H9 (cell line): ENCODE measurements around the gene HOXD8. TPM values are rescaled to one million over a fixed set of nuclear protein-coding genes. Genes with fewer than 3 reads are reported as not detected.

ENCODE experiments used
- DNase-seq: peaks from one replicate; pipeline ENCODE4 v3.0.0-alpha.2; 2017
- H2AFZ ChIP-seq: one replicate; pipeline ENCODE4 v1.6.1; 2013; ENCODE audit warnings: mild to moderate bottlenecking, low read length, control low read depth, moderate library complexity
- H2AK5ac ChIP-seq: 2 replicates; pipeline ENCODE4 v1.6.1; 2013; ENCODE audit warnings: low read length, control low read depth, mixed read lengths; ENCODE audit not compliant: insufficient read length
- H2BK120ac ChIP-seq: one replicate; pipeline ENCODE4 v1.6.1; 2013; ENCODE audit warnings: low read depth, mild to moderate bottlenecking, low read length, control low read depth, inconsistent platforms; ENCODE audit not compliant: poor library complexity, severe bottlenecking
- H2BK12ac ChIP-seq: 2 replicates; pipeline ENCODE4 v1.6.1; 2013; ENCODE audit warnings: low read length, control low read depth, mixed read lengths, low read depth; ENCODE audit not compliant: insufficient read length
- H2BK15ac ChIP-seq: 2 replicates; pipeline ENCODE4 v1.6.1; 2013; ENCODE audit warnings: low read depth, low read length, control low read depth
- H2BK20ac ChIP-seq: one replicate; pipeline ENCODE4 v1.6.1; 2013; ENCODE audit warnings: low read depth, mild to moderate bottlenecking, low read length, control low read depth, inconsistent platforms; ENCODE audit not compliant: poor library complexity, severe bottlenecking
- H2BK5ac ChIP-seq: 2 replicates; pipeline ENCODE4 v1.6.1; 2013; ENCODE audit warnings: low read length, control low read depth, mixed read lengths; ENCODE audit not compliant: insufficient read length
- H3K14ac ChIP-seq: 2 replicates; pipeline ENCODE4 v1.6.1; 2013; ENCODE audit warnings: low read length, control low read depth; ENCODE audit not compliant: insufficient read depth
- H3K18ac ChIP-seq: 2 replicates; pipeline ENCODE4 v1.6.1; 2013; ENCODE audit warnings: low read depth, mild to moderate bottlenecking, mixed read lengths, low read length, control low read depth; ENCODE audit not compliant: insufficient read length
- H3K23ac ChIP-seq: 2 replicates; pipeline ENCODE4 v1.6.1; 2013; ENCODE audit warnings: low read length, control low read depth, mixed read lengths, low read depth; ENCODE audit not compliant: insufficient read length
- H3K23me2 ChIP-seq: 2 replicates; pipeline ENCODE4 v1.6.1; 2013; ENCODE audit warnings: low read depth, mild to moderate bottlenecking, mixed read lengths, low read length, control low read depth; ENCODE audit not compliant: insufficient read length, poor library complexity, severe bottlenecking
- H3K27ac ChIP-seq: 2 replicates; pipeline ENCODE4 v1.5.1; 2013; ENCODE audit warnings: low read length, control low read depth, mixed read lengths, low read depth; ENCODE audit not compliant: insufficient read length
- H3K27me3 ChIP-seq: 2 replicates; pipeline ENCODE4 v1.6.1; 2013; ENCODE audit warnings: low read length, control low read depth, inconsistent platforms; ENCODE audit not compliant: insufficient read depth
- H3K4ac ChIP-seq: 2 replicates; pipeline ENCODE4 v1.6.1; 2013; ENCODE audit warnings: low read depth, mild to moderate bottlenecking, control low read depth, inconsistent platforms, low read length, moderate library complexity
- H3K4me1 ChIP-seq: 2 replicates; pipeline ENCODE4 v1.6.1; 2013; ENCODE audit warnings: low read length, control low read depth, inconsistent platforms; ENCODE audit not compliant: insufficient read depth
- H3K4me2 ChIP-seq: 2 replicates; pipeline ENCODE4 v1.6.1; 2013; ENCODE audit warnings: low read length, control low read depth, mixed read lengths; ENCODE audit not compliant: insufficient read length, insufficient read depth
- H3K56ac ChIP-seq: 2 replicates; pipeline ENCODE4 v1.6.1; 2013; ENCODE audit warnings: low read depth, mild to moderate bottlenecking, mixed read lengths, low read length, control low read depth; ENCODE audit not compliant: insufficient read length
- H3K79me1 ChIP-seq: 2 replicates; pipeline ENCODE4 v1.6.1; 2013; ENCODE audit warnings: low read depth, mild to moderate bottlenecking, moderate library complexity, low read length, control low read depth, inconsistent platforms; ENCODE audit not compliant: insufficient read depth, poor library complexity, severe bottlenecking
- H3K79me2 ChIP-seq: 2 replicates; pipeline ENCODE4 v1.6.1; 2013; ENCODE audit warnings: low read length, control low read depth, inconsistent platforms; ENCODE audit not compliant: insufficient read depth
- H3K9ac ChIP-seq: 2 replicates; pipeline ENCODE4 v1.6.1; 2013; ENCODE audit warnings: low read length, control low read depth, mixed read lengths; ENCODE audit not compliant: insufficient read length; ENCODE audit errors: extremely low read depth
- H3K9me3 ChIP-seq: one replicate; pipeline ENCODE4 v1.6.1; 2013; ENCODE audit warnings: low read depth, low read length, inconsistent platforms; ENCODE audit not compliant: control insufficient read depth
- H3T11ph ChIP-seq: one replicate; pipeline ENCODE4 v1.6.1; 2013; ENCODE audit warnings: mild to moderate bottlenecking, low read length, control low read depth, inconsistent platforms
- H4K20me1 ChIP-seq: one replicate; pipeline ENCODE4 v1.6.1; 2013; ENCODE audit not compliant: control insufficient read depth, insufficient read length, insufficient read depth
- H4K5ac ChIP-seq: 2 replicates; pipeline ENCODE4 v1.6.1; 2013; ENCODE audit warnings: low read depth, mild to moderate bottlenecking, mixed read lengths, low read length, control low read depth; ENCODE audit not compliant: insufficient read length
- H4K8ac ChIP-seq: replicated peaks from 2 replicates; pipeline ENCODE4 v1.6.1; 2013; ENCODE audit warnings: low read length, control low read depth, mixed read lengths, low read depth; ENCODE audit not compliant: insufficient read length
- H4K91ac ChIP-seq: 2 replicates; pipeline ENCODE4 v1.6.1; 2013; ENCODE audit warnings: low read depth, mild to moderate bottlenecking, moderate library complexity, mixed read lengths, low read length, control low read depth; ENCODE audit not compliant: insufficient read length
- H3K27ac Mint-ChIP-seq, 3 experiments: 2 replicates in 2 of 3; 3 replicates in 1 of 3; pipeline ENCODE4 v1.8.0; 2020 to 2021; ENCODE audit warnings: mixed read lengths in 3 of 3, mild to moderate bottlenecking in 1 of 3, moderate library complexity in 1 of 3
- H3K27me3 Mint-ChIP-seq: 2 replicates; pipeline ENCODE4 v1.8.0; 2021; ENCODE audit warnings: low read depth, mild to moderate bottlenecking, moderate library complexity, mixed read lengths
- H3K36me3 Mint-ChIP-seq, 3 experiments: 2 replicates in 2 of 3; 3 replicates in 1 of 3; pipeline ENCODE4 v1.8.0; 2020 to 2021; ENCODE audit warnings: low read depth in 3 of 3, mixed read lengths in 3 of 3; ENCODE audit not compliant: insufficient read depth in 1 of 3
- H3K4me1 Mint-ChIP-seq, 2 experiments: 2 replicates each; pipeline ENCODE4 v1.8.0; 2020; ENCODE audit warnings: mixed read lengths in 2 of 2
- H3K4me3 Mint-ChIP-seq, 2 experiments: 2 replicates in 1 of 2; 3 replicates in 1 of 2; pipeline ENCODE4 v1.8.0; 2020 to 2021; ENCODE audit warnings: mild to moderate bottlenecking in 2 of 2, mixed read lengths in 2 of 2, moderate library complexity in 1 of 2
- H3K9me3 Mint-ChIP-seq, 2 experiments: 2 replicates in 1 of 2; 3 replicates in 1 of 2; pipeline ENCODE4 v1.8.0; 2020; ENCODE audit warnings: mild to moderate bottlenecking in 2 of 2, mixed read lengths in 2 of 2, moderate library complexity in 1 of 2
- CTCF ChIP-seq: fragments of 200-600 bp; sonication (generic); conservative IDR thresholded peaks from 3 replicates; pipeline ENCODE4 v1.8.0; 2021; ENCODE audit warnings: antibody characterized with exemption, mild to moderate bottlenecking
- total RNA-seq: library from RNA; stranded (reverse); gene quantifications from 2 replicates; pipeline ENCODE4 v1.2.1, GENCODE V29; 2021

Gene HOXD8
- total RNA-seq, 1 experiment from 2014 or later = not detected

- Mint-ChIP-seq H3K27me3 (peaks cover 100% of the 10 kb centered on the region), H3K4me1 (peaks cover 2 to 16% of the 10 kb centered on the region in 2 experiments; a peak in 3 of 4 replicates), H3K36me3 (no peaks in the 10 kb centered on the region; a peak in 1 of 7 replicates), H3K9me3 (peaks cover 3 to 8% of the 10 kb centered on the region in 2 experiments; a peak in 3 of 5 replicates), H3K27ac (no peak overlapping the region), H3K4me3 (no peak overlapping the region)
- no peak overlapping the region for H3K56ac ChIP-seq
- no peak overlapping the region for H2AK5ac ChIP-seq
- no peaks in the 10 kb centered on the region for H3K9me3 ChIP-seq
- no peak overlapping the region for H3K27ac ChIP-seq
- H2BK15ac ChIP-seq = no peak overlapping the region
- H3K27me3 ChIP-seq = peaks cover 93% of the 10 kb centered on the region
- DNase-seq = no peak
- H4K91ac ChIP-seq = no peak overlapping the region
- no peaks in the 10 kb centered on the region for H4K20me1 ChIP-seq
- no peak overlapping the region for H3K4ac ChIP-seq
- no peak overlapping the region for H2BK20ac ChIP-seq
- no peak overlapping the region for H3K14ac ChIP-seq
- H3K9ac ChIP-seq = no peak overlapping the region
- no peak overlapping the region for H3K23ac ChIP-seq
- no peak overlapping the region for H3T11ph ChIP-seq
- H2BK5ac ChIP-seq = no peak overlapping the region
- no peaks in the 10 kb centered on the region for H3K79me2 ChIP-seq
- no peaks in the 10 kb centered on the region for H3K79me1 ChIP-seq
- no peak for TF ChIP-seq CTCF
- H4K5ac ChIP-seq = no peak overlapping the region
- no peak overlapping the region for H2BK12ac ChIP-seq
- H2BK120ac ChIP-seq = no peak overlapping the region
- no peak overlapping the region for H3K18ac ChIP-seq
- H3K4me2 ChIP-seq = no peak overlapping the region
- no peaks in the 10 kb centered on the region for H3K4me1 ChIP-seq
- no peaks in the 10 kb centered on the region for H3K23me2 ChIP-seq
- H4K8ac ChIP-seq = no peak overlapping the region
- no peak overlapping the region for H2AFZ ChIP-seq
Observed at GRCh38 chr2:176146645-176147044, 17.1 kb downstream of the HOXD8 start.
